ENCODE measurements around the gene TXNDC8. TPM values are rescaled to one million over a fixed set of nuclear protein-coding genes. Genes with fewer than 3 reads are reported as not detected.

The TXNDC8 gene
- total RNA-seq, 4 donors from 2014 or later, result not detected

DNA sequence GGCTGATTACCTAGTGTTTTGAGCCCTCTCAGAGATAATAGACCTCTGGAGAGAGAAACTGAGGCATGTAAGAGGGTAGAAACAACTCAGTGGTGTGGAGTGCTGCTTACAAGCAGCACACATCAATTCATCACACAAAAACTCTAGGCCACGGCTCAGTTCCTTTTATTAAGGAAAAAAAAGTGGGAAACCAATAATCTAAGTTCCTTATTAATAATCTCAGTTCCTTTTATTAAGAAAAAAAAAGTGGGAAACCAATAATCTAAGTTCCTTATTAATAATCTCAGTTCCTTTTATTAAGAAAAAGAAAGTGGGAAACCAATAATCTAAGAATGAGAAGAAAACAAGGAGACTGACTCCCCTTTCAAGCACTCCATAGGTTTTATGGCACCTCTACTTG is 28.0 kb downstream of the TXNDC8 start:
- Histone ChIP-seq H3K9me3 (no peaks in the 10 kb centered on the region), H3K27me3 (no peaks in the 10 kb centered on the region), H3K4me3 (no peak overlapping the region), H3K27ac (no peak overlapping the region), H3K36me3 (no peaks in the 10 kb centered on the region), H3K4me1 (no peaks in the 10 kb centered on the region)
- TF ChIP-seq POLR2A (IDR thresholded peaks at IDR 0.05), result no peak
- TF ChIP-seq, protein P1, sequence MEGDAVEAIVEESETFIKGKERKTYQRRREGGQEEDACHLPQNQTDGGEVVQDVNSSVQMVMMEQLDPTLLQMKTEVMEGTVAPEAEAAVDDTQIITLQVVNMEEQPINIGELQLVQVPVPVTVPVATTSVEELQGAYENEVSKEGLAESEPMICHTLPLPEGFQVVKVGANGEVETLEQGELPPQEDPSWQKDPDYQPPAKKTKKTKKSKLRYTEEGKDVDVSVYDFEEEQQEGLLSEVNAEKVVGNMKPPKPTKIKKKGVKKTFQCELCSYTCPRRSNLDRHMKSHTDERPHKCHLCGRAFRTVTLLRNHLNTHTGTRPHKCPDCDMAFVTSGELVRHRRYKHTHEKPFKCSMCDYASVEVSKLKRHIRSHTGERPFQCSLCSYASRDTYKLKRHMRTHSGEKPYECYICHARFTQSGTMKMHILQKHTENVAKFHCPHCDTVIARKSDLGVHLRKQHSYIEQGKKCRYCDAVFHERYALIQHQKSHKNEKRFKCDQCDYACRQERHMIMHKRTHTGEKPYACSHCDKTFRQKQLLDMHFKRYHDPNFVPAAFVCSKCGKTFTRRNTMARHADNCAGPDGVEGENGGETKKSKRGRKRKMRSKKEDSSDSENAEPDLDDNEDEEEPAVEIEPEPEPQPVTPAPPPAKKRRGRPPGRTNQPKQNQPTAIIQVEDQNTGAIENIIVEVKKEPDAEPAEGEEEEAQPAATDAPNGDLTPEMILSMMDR (IDR thresholded peaks at IDR 0.05), result no peak
- no peak for DNase-seq

DNA sequence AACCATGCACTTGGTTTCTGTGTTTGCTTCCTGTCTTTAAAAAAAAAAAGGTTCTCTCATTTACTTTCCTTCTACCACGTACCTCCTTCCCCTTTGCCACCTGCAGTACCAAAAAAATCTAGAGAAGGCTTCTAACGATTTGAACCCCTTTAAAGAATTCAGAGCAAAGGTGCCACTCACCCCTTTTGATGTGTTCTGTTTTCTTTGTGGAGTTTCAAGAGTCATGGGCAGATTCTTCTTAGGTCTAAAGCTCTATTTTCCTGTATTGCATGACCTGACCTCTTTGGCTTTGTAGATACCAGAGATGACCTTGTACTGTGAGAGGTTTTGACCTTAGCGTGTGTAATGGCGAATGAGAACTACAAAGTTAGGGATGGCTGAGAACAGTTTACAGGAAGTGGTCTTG is 29.0 kb downstream of the TXNDC8 start:
- Histone ChIP-seq H3K36me3 (no peaks in the 10 kb centered on the region), H3K27ac (no peak overlapping the region), H3K27me3 (no peaks in the 10 kb centered on the region), H3K4me3 (no peak overlapping the region), H3K4me1 (no peaks in the 10 kb centered on the region), H3K9me3 (no peaks in the 10 kb centered on the region)
- DNase-seq, result no peak
- TF ChIP-seq POLR2A (IDR thresholded peaks at IDR 0.05), result no peak
- TF ChIP-seq, protein P1 (IDR thresholded peaks at IDR 0.05), result no peak

DNA sequence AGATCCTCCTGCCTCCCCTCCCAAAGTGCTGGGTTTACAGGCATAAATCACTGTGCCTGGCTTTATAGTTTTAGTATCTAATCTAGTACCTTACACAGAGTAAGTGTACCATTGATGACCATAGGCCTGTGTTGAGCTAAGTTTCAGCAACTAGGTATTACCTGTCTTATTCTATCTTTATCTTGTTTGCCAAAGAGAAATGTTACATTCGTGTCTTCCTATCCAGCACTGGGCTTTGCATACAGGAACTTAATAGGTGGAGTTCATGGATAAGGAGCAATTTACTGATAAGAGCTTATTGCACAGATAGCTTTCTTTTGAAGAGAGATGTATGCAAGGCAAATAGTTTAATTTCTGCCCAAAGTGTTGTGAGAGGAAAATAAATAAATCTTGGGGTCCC is 30.5 kb downstream of the TXNDC8 start:
- DNase-seq, result no peak
- H3K4me3 ChIP-seq, result no peak overlapping the region
- no peak for TF ChIP-seq POLR2A (IDR thresholded peaks at IDR 0.05)
- TF ChIP-seq, protein P1 (IDR thresholded peaks at IDR 0.05), result no peak
- no peaks in the 10 kb centered on the region for H3K36me3 ChIP-seq
- H3K9me3 ChIP-seq, result no peaks in the 10 kb centered on the region
- no peak overlapping the region for H3K27ac ChIP-seq
- no peaks in the 10 kb centered on the region for H3K27me3 ChIP-seq
- no peaks in the 10 kb centered on the region for H3K4me1 ChIP-seq

DNA sequence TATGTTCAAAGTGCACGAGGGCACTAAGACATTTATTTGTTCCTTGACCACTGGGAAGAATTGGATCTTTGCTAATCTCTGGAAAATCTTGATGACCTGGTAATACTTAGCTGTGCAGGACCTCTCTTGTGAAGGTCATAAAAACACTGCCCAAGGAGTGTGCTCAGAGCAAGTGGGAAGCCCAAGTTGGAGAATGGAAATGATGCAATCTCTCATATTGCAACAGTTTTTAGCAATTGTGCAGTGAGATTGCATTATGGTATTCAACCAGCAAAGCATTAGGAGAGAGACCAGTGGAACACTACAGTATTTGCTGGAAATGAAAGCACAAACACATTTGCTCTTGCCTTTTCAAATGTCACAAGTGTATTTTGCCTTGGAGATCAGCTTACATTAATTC is 34.5 kb downstream of the TXNDC8 start:
- no peak overlapping the region for H3K27ac ChIP-seq
- TF ChIP-seq, protein P1 (IDR thresholded peaks at IDR 0.05), result no peak
- no peak for TF ChIP-seq POLR2A (IDR thresholded peaks at IDR 0.05)
- H3K9me3 ChIP-seq, result no peaks in the 10 kb centered on the region
- no peaks in the 10 kb centered on the region for H3K4me1 ChIP-seq
- DNase-seq, result no peak
- H3K27me3 ChIP-seq, result no peaks in the 10 kb centered on the region
- no peaks in the 10 kb centered on the region for H3K36me3 ChIP-seq
- H3K4me3 ChIP-seq, result no peak overlapping the region

DNA sequence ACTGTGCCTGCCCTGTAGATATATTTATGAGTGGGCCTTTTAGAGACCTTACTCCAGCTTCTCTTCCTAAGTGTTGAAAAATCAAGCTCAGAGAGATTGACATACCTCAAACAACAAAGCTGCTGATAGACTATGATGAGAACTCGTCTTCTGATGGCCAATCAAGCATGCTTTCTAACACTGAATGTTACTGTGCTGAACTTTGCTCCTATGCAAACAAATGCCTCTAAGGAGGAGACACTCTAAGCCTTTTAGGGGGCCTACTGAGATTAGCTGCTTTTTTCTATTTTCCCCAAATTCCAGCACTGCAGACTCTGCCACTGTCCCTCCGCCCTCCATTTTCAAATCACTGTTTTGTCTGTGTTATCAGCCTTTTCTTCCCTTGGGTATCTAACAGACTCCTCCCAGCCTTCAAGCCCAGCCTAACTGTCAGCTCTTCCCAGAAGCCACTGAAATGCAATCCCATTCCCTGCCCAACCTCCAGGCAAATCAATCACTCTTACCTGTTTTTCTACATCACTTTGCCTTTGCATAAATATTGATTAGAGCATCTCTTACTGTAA is 39.5 kb downstream of the TXNDC8 start:
- H3K27me3 ChIP-seq, result no peaks in the 10 kb centered on the region
- DNase-seq, result no peak
- H3K4me1 ChIP-seq, result no peaks in the 10 kb centered on the region
- H3K4me3 ChIP-seq, result no peak overlapping the region
- TF ChIP-seq POLR2A (IDR thresholded peaks at IDR 0.05), result no peak
- TF ChIP-seq, protein P1 (IDR thresholded peaks at IDR 0.05), result no peak
- H3K36me3 ChIP-seq, result no peaks in the 10 kb centered on the region
- H3K9me3 ChIP-seq, result no peaks in the 10 kb centered on the region
- H3K27ac ChIP-seq, result no peak overlapping the region

DNA sequence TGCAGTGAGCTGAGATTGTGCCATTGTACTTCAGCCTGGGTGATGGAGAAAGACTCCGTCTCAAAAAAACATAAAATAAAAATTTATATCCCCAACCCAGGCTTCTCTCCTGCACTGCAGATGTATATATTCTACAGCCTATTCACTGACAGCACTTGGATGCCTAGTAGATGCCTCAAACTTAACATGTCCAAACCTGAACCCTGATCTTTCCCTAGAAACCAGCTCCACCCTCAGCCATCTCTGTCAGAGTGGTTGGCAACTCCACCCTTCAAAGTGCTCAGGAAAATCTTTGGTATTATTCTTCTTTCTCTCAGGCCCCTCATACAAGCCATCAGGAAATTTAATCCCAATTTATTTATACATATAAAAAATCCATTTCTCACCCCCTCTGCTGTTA is 44.4 kb downstream of the TXNDC8 start:
- no peak for DNase-seq
- H3K27ac ChIP-seq, result no peak overlapping the region
- no peak overlapping the region for H3K4me3 ChIP-seq
- no peaks in the 10 kb centered on the region for H3K27me3 ChIP-seq
- no peaks in the 10 kb centered on the region for H3K4me1 ChIP-seq
- TF ChIP-seq, protein P1 (IDR thresholded peaks at IDR 0.05), result no peak
- no peak for TF ChIP-seq POLR2A (IDR thresholded peaks at IDR 0.05)
- no peaks in the 10 kb centered on the region for H3K9me3 ChIP-seq
- no peaks in the 10 kb centered on the region for H3K36me3 ChIP-seq
